Measurements from ENCODE around the gene LAMTOR5. TPM values are rescaled to one million over a fixed set of nuclear protein-coding genes. Genes with fewer than 3 reads are reported as not detected.

Gene LAMTOR5
- total RNA-seq (2021; ENCODE audit: unreplicated experiment) (119 TPM), Bru-seq, nascent RNA (percentile 88 among the genes with signal in this experiment), BruChase-seq, experiment 1, labeled RNA remaining after a 2-hour chase (percentile 88 among the genes with signal in this experiment), BruChase-seq, experiment 2, labeled RNA remaining after a 6-hour chase (percentile 94 among the genes with signal in this experiment)
- 155 TPM for polyA plus RNA-seq (2012; ENCODE audit: insufficient read length)
- long read RNA-seq, transcript LAMTOR5-206 (4 exons, 634 nt) = major isoform, 57 of 63 reads
- long read RNA-seq, partial matches to known transcripts = 0 of 63 reads
- long read RNA-seq, other reads (novel, unspliced or antisense) = 0 of 63 reads

DNA sequence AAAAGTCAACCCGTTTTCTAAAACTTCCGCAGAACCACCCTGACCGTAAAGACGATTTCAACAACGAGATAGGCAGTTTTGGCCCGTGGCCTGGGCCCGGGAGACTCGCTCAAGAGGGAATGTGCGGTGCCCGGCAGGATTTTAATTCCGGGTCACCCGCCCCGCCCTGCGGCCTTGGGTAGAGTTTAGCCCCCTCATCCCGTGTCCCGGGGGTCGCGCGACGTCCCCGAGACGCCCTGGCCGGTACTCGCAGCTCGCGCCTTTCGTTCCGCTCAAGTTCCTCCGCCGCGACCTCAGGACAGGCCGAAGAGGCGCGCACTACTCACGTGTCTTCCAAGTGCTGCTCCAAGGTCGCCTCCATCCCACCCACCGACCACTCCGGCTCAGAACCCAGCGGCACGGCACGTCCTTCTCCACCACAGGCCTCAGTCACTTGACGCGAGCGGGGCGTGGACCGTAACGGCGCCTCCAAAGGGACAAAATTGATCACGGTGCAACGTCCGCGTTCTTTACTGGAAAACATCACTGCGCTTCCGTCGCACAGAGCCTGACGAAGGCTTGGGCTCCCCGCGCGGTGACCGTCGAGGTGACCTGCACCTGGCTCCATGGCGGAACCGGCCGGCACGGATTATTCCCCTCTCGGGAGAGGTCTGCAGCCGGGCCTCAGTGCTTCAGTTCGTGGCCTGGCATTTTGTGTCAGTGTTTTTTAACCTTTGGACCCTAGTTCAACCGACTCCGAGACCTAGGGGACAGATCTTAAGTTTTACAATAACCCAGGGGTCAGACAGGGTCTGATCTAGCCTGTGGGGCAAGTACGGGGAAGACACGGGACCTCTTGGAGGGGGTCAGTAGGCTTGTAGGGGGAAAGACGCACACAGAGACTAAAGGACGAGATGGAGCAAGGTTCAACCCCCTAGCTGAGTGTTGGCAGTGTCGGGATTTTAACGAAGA, at the start of gene LAMTOR5:
Gene LAMTOR5, minus strand, starts transcription at position 435 of the 951 bp plus-strand sequence. Its CDS starts 74 bp downstream, at position 361.
- peaks cover 18% of the 10 kb centered on the region for H3K36me3 ChIP-seq (ENCODE audit: control insufficient read depth, insufficient read depth, low read length)
- TF ChIP-seq, protein P1, sequence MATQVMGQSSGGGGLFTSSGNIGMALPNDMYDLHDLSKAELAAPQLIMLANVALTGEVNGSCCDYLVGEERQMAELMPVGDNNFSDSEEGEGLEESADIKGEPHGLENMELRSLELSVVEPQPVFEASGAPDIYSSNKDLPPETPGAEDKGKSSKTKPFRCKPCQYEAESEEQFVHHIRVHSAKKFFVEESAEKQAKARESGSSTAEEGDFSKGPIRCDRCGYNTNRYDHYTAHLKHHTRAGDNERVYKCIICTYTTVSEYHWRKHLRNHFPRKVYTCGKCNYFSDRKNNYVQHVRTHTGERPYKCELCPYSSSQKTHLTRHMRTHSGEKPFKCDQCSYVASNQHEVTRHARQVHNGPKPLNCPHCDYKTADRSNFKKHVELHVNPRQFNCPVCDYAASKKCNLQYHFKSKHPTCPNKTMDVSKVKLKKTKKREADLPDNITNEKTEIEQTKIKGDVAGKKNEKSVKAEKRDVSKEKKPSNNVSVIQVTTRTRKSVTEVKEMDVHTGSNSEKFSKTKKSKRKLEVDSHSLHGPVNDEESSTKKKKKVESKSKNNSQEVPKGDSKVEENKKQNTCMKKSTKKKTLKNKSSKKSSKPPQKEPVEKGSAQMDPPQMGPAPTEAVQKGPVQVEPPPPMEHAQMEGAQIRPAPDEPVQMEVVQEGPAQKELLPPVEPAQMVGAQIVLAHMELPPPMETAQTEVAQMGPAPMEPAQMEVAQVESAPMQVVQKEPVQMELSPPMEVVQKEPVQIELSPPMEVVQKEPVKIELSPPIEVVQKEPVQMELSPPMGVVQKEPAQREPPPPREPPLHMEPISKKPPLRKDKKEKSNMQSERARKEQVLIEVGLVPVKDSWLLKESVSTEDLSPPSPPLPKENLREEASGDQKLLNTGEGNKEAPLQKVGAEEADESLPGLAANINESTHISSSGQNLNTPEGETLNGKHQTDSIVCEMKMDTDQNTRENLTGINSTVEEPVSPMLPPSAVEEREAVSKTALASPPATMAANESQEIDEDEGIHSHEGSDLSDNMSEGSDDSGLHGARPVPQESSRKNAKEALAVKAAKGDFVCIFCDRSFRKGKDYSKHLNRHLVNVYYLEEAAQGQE (IDR thresholded peaks at IDR 0.05; ENCODE audit: insufficient read depth in 1 of 2, low read depth in 2 of 2, low read length in 1 of 2) = 0 out of 4 replicates have a peak, but pooled peaks of 1 of the 2 experiments have one; percentile 61
- TF ChIP-seq TCF7L2 (IDR thresholded peaks at IDR 0.05; ENCODE audit: low read depth, low read length) = 0 out of 2 replicates have a peak, but pooled peaks have one; percentile 30
- TF ChIP-seq CTCF (IDR thresholded peaks at IDR 0.05) = no peak
- TF ChIP-seq SIN3A (IDR thresholded peaks at IDR 0.05; ENCODE audit: borderline replicate concordance, insufficient read depth, low read depth, low read length) = peak; percentile 76; the same call in 1 of the 2 replicates
- TF ChIP-seq POLR2AphosphoS5 (IDR thresholded peaks at IDR 0.05; ENCODE audit: low read depth, low read length) = peak; percentile 86

GRCh38 chr1:110457206-110457605, 49.7 kb upstream of the LAMTOR5 start:
- H3K27ac ChIP-seq (ENCODE audit: low read length) = no peak overlapping the region
- BruUV-seq (replicated peaks) = no TSS peak
- POLR2A ChIA-PET = no interaction called here
- no peak overlapping the region for H3K4me3 ChIP-seq (ENCODE audit: low read depth in 2 of 2, low read length in 2 of 2)
- DNase-seq (ENCODE audit: low read depth, low spot score) (no peak), ATAC-seq (no peak)
- no peaks in the 10 kb centered on the region for H3K27me3 ChIP-seq (ENCODE audit: control insufficient read depth, insufficient read depth, low read length)
- TF ChIP-seq TCF7L2 (IDR thresholded peaks at IDR 0.05; ENCODE audit: low read depth, low read length) = no peak
- TF ChIP-seq CTCF (IDR thresholded peaks at IDR 0.05) = no peak
- no peak for TF ChIP-seq SIN3A (IDR thresholded peaks at IDR 0.05; ENCODE audit: borderline replicate concordance, insufficient read depth, low read depth, low read length)
- TF ChIP-seq POLR2AphosphoS5 (IDR thresholded peaks at IDR 0.05; ENCODE audit: low read depth, low read length) = no peak
- TF ChIP-seq, protein P1 (IDR thresholded peaks at IDR 0.05; ENCODE audit: insufficient read depth in 1 of 2, low read depth in 2 of 2, low read length in 1 of 2) = no peak
- no peaks in the 10 kb centered on the region for H3K36me3 ChIP-seq (ENCODE audit: control insufficient read depth, insufficient read depth, low read length)
- in situ Hi-C loops (cut with HindIII; ENCODE audit: low pct_unique_long_range_greater_than_20kb, low sequenced_read_pairs) (no loop called here), intact Hi-C loops (cut with micrococcal nuclease; ENCODE audit: unreplicated experiment) (no loop called here)
- H3K4me1 ChIP-seq (ENCODE audit: control insufficient read depth, insufficient read depth, low read length) = no peaks in the 10 kb centered on the region
- H3K9me3 ChIP-seq (ENCODE audit: control insufficient read depth, insufficient read depth, low read depth, low read length) = no peaks in the 10 kb centered on the region
- CTCF ChIA-PET = no interaction called here

More for the DNA sequence above, at the start of gene LAMTOR5:
- peak; percentile 75 for DNase-seq (ENCODE audit: low read depth, low spot score)
- Histone ChIP-seq H3K9me3 (ENCODE audit: control insufficient read depth, insufficient read depth, low read depth, low read length) (no peaks in the 10 kb centered on the region), H3K4me1 (ENCODE audit: control insufficient read depth, insufficient read depth, low read length) (no peaks in the 10 kb centered on the region), H3K4me3 (ENCODE audit: low read depth in 2 of 2, low read length in 2 of 2) (peak within 1 kb of the TSS; percentile 90 to 96), H3K27me3 (ENCODE audit: control insufficient read depth, insufficient read depth, low read length) (no peaks in the 10 kb centered on the region), H3K27ac (ENCODE audit: low read length) (peak within 1 kb of the TSS; percentile 94)
- no TSS peak for BruUV-seq (replicated peaks)
- CTCF ChIA-PET = interaction anchor here (1.5 kb wide), 1 partner anchor 88 kb away, joined by 6 read pairs; no protein-coding TSS in a partner anchor
- intact Hi-C loops (cut with micrococcal nuclease; ENCODE audit: unreplicated experiment) (no loop called here), in situ Hi-C loops (cut with HindIII; ENCODE audit: low pct_unique_long_range_greater_than_20kb, low sequenced_read_pairs) (no loop called here)
- POLR2A ChIA-PET = no interaction called here
- ATAC-seq = peak; percentile 96
